Fibroblast of skin of right quadriceps (primary cell): ENCODE data around the gene FUT8.

ENCODE experiments used
- DNase-seq: peaks from one replicate; pipeline ENCODE4 v3.0.0-alpha.2; 2013

The FUT8 gene

GRCh38 chr14:65718629-65719028 is 306.1 kb downstream of the FUT8 start:
- DNase-seq = no peak

- DNase-seq = no peak
Observed at GRCh38 chr14:65720171-65720570, 307.6 kb downstream of the FUT8 start.

GRCh38 chr14:65720743-65721142 is 308.2 kb downstream of the FUT8 start:
- DNase-seq = no peak

- DNase-seq = no peak
Observed at GRCh38 chr14:65723348-65723747, 310.8 kb downstream of the FUT8 start.

GRCh38 chr14:65728604-65729003 is 316.1 kb downstream of the FUT8 start:
- no peak for DNase-seq

- DNase-seq = no peak
Observed at GRCh38 chr14:65729566-65729965, 317.0 kb downstream of the FUT8 start.

GRCh38 chr14:65731933-65732506 is 319.5 kb downstream of the FUT8 start:
- DNase-seq = no peak

GRCh38 chr14:65738339-65738738 is 325.8 kb downstream of the FUT8 start:
- no peak for DNase-seq

- no peak for DNase-seq
Observed at GRCh38 chr14:65745396-65746190, 333.1 kb downstream of the FUT8 start.

GRCh38 chr14:65748796-65749195 is 336.3 kb downstream of the FUT8 start:
- DNase-seq = no peak

GRCh38 chr14:65749287-65749686 is 336.8 kb downstream of the FUT8 start:
- DNase-seq = no peak

GRCh38 chr14:65750906-65751305 is 338.4 kb downstream of the FUT8 start:
- no peak for DNase-seq

- DNase-seq = no peak
Observed at GRCh38 chr14:65751510-65751909, 339.0 kb downstream of the FUT8 start.

GRCh38 chr14:65753061-65753460 is 340.5 kb downstream of the FUT8 start:
- DNase-seq = no peak

- no peak for DNase-seq
Observed at GRCh38 chr14:65755331-65755730, 342.8 kb downstream of the FUT8 start.

- no peak for DNase-seq
Observed at GRCh38 chr14:65756880-65757279, 344.4 kb downstream of the FUT8 start.

GRCh38 chr14:65769151-65769550 is 356.6 kb downstream of the FUT8 start:
- no peak for DNase-seq

- DNase-seq = no peak
Observed at GRCh38 chr14:65770681-65771080, 358.2 kb downstream of the FUT8 start.

GRCh38 chr14:65771271-65771670 is 358.7 kb downstream of the FUT8 start:
- DNase-seq = no peak

- DNase-seq = no peak
Observed at GRCh38 chr14:65772466-65772865, 359.9 kb downstream of the FUT8 start.

GRCh38 chr14:65772921-65773574 is 360.5 kb downstream of the FUT8 start:
- no peak for DNase-seq

GRCh38 chr14:65774041-65774440 is 361.5 kb downstream of the FUT8 start:
- DNase-seq = no peak

GRCh38 chr14:65776193-65776852 is 363.8 kb downstream of the FUT8 start:
- no peak for DNase-seq

GRCh38 chr14:65780566-65780965 is 368.0 kb downstream of the FUT8 start:
- DNase-seq = no peak
